Measurements from ENCODE around the gene TXNRD1. TPM values are rescaled to one million over a fixed set of nuclear protein-coding genes. Genes with fewer than 3 reads are reported as not detected.
"Not testable (repeated sequence)": the region's sequence is repeated elsewhere in the genome, so short reads cannot be mapped to it uniquely, and the experiment has no call there.

The TXNRD1 gene
- total RNA-seq, 1 donor from 2014 or later = 102 TPM

- DNase-seq (ENCODE audit: low spot score in 2 of 2) (no peak), FAIRE-seq (no peak)
Measured at GRCh38 chr12:104316936-104317335, 101.4 kb downstream of the TXNRD1 start.

GRCh38 chr12:104317538-104318210 is 102.1 kb downstream of the TXNRD1 start:
- DNase-seq (ENCODE audit: low spot score in 2 of 2) = no peak
- FAIRE-seq = no peak

GRCh38 chr12:104319028-104319427 is 103.4 kb downstream of the TXNRD1 start:
- FAIRE-seq (no peak), DNase-seq (ENCODE audit: low spot score in 2 of 2) (no peak)

- FAIRE-seq (no peak), DNase-seq (ENCODE audit: low spot score in 2 of 2) (no peak)
Measured at GRCh38 chr12:104319918-104320626, 104.5 kb downstream of the TXNRD1 start.

- no peak for FAIRE-seq
Measured at GRCh38 chr12:104320627-104321024, 105.0 kb downstream of the TXNRD1 start.

GRCh38 chr12:104321949-104322348 is 106.4 kb downstream of the TXNRD1 start:
- DNase-seq (ENCODE audit: low spot score in 2 of 2) (no peak), FAIRE-seq (no peak)

More at GRCh38 chr12:104320627-104321024, 105.0 kb downstream of the TXNRD1 start:
- no peak for DNase-seq (ENCODE audit: low spot score in 2 of 2)

GRCh38 chr12:104322533-104322932 is 107.0 kb downstream of the TXNRD1 start:
- not testable (repeated sequence) for DNase-seq (ENCODE audit: low spot score in 2 of 2); FAIRE-seq

- DNase-seq (ENCODE audit: low spot score in 2 of 2) (no peak), FAIRE-seq (no peak)
Measured at GRCh38 chr12:104323899-104324298, 108.3 kb downstream of the TXNRD1 start.

- not testable (repeated sequence) for FAIRE-seq
Measured at GRCh38 chr12:104328278-104328677, 112.7 kb downstream of the TXNRD1 start.

GRCh38 chr12:104328790-104329189 is 113.2 kb downstream of the TXNRD1 start:
- DNase-seq (ENCODE audit: low spot score in 2 of 2) (no peak), FAIRE-seq (no peak)

More at GRCh38 chr12:104328278-104328677, 112.7 kb downstream of the TXNRD1 start:
- DNase-seq (ENCODE audit: low spot score in 2 of 2) = not testable (repeated sequence)

- FAIRE-seq = no peak
Measured at GRCh38 chr12:104329707-104330532, 114.3 kb downstream of the TXNRD1 start.

GRCh38 chr12:104331376-104331775 is 115.8 kb downstream of the TXNRD1 start:
- FAIRE-seq (peak; percentile 24), DNase-seq (ENCODE audit: low spot score in 2 of 2) (no peak)

More at GRCh38 chr12:104329707-104330532, 114.3 kb downstream of the TXNRD1 start:
- no peak for DNase-seq (ENCODE audit: low spot score in 2 of 2)

- FAIRE-seq = not testable (repeated sequence)
Measured at GRCh38 chr12:104332273-104332672, 116.7 kb downstream of the TXNRD1 start.

GRCh38 chr12:104333692-104334255 is 118.2 kb downstream of the TXNRD1 start:
- FAIRE-seq (no peak), DNase-seq (ENCODE audit: low spot score in 2 of 2) (no peak)

More at GRCh38 chr12:104332273-104332672, 116.7 kb downstream of the TXNRD1 start:
- not testable (repeated sequence) for DNase-seq (ENCODE audit: low spot score in 2 of 2)

- FAIRE-seq = no peak
Measured at GRCh38 chr12:104334581-104334980, 119.0 kb downstream of the TXNRD1 start.

GRCh38 chr12:104336115-104336514 is 120.5 kb downstream of the TXNRD1 start:
- FAIRE-seq = no peak

More at GRCh38 chr12:104334581-104334980, 119.0 kb downstream of the TXNRD1 start:
- DNase-seq (ENCODE audit: low spot score in 2 of 2) = no peak

GRCh38 chr12:104337030-104337558 is 121.5 kb downstream of the TXNRD1 start:
- FAIRE-seq (no peak), DNase-seq (ENCODE audit: low spot score in 2 of 2) (no peak)

More at GRCh38 chr12:104336115-104336514, 120.5 kb downstream of the TXNRD1 start:
- no peak for DNase-seq (ENCODE audit: low spot score in 2 of 2)

GRCh38 chr12:104339663-104340062 is 124.1 kb downstream of the TXNRD1 start:
- FAIRE-seq = no peak
- peak in 1 of 2 donors; percentile 38 for DNase-seq (ENCODE audit: low spot score in 2 of 2)

GRCh38 chr12:104340177-104340576 is 124.6 kb downstream of the TXNRD1 start:
- FAIRE-seq = no peak
- no peak for DNase-seq (ENCODE audit: low spot score in 2 of 2)

Measured in frontal cortex (tissue), 4 donors.